HG02943 (cell line): Measurements from ENCODE around the gene NDUFAB1.
"Not testable (repeated sequence)": the region's sequence is repeated elsewhere in the genome, so short reads cannot be mapped to it uniquely, and the experiment has no call there.

Experiments
- ATAC-seq: cut with Tn5 transposase; IDR thresholded peaks from one replicate; pipeline ENCODE4 v1.9.1; 2021; ENCODE audit warnings: mild to moderate bottlenecking, low read depth, moderate library complexity; ENCODE audit not compliant: unreplicated experiment

Gene NDUFAB1

DNA sequence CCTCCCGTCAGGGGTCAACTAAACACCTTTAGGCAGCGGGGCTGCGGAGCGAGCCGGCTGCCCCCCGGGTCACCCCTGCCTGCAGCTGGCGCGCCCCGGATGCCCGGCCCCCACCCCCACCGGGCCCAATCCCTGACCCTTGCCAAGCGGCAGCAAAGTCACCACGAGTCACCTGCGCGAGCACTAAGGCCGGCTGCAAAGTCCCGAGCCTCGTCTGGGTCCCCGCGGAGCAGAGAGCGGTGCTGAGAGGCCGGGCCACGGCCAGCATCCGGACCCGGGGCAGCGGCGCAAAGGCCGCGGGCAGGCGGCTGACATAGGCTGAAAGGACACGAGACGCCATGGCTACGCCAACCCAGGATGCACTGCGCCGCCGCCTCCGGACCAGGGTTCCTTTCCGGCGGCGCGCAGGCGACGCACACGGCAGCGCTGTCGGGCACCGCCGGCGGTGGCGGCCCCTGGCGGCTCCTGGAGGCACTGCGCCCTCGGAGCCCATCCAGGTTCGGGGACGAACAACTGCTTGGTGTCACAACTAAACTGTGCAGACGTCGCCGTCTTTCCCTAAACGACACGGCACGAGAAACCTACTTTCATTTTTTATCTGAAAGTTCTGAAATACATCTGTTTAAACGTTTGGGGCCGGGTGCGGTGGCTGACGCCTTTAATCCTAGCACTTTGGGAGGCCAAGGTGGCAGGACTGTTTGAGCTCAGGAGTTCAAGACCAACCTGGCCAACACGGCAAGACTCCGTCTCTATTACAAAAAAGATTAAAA is at the start of gene NDUFAB1:
Gene NDUFAB1, minus strand, starts transcription at position 366 of the 770 bp plus-strand sequence. Its CDS starts 26 bp downstream, at position 340.
- ATAC-seq = peak; percentile 85

- no peak for ATAC-seq
Observed at GRCh38 chr16:23642246-23642774, 46.2 kb upstream of the NDUFAB1 start.

GRCh38 chr16:23640931-23641765 is 45.0 kb upstream of the NDUFAB1 start, which contains the start of the genes DCTN5 and PALB2:
Gene DCTN5, plus strand, starts transcription at chr16:23641466. Its CDS starts 77 bp downstream, at chr16:23641543.
Gene PALB2, minus strand, starts transcription at chr16:23641310. Its CDS starts 153 bp downstream, at chr16:23641157.
- peak; percentile 96 for ATAC-seq

DNA sequence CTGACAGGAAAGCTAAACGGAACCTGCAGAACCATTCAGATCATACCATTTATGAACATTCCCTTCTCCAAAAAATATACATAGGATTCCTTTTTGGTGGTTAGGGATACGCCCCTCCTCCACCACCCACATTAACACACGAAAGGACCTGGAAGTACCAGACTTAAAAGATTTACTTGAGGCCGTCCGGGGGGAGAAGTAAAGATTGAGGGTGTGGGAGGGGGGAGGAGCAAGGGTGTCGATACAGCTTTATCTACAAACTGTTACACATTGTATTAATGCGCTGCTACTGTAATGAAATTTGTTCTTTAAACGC is 44.5 kb upstream of the NDUFAB1 start:
- no peak for ATAC-seq

GRCh38 chr16:23635958-23636357 is 39.8 kb upstream of the NDUFAB1 start:
- no peak for ATAC-seq

- ATAC-seq = no peak
Observed at GRCh38 chr16:23634461-23635036, 38.4 kb upstream of the NDUFAB1 start.

DNA sequence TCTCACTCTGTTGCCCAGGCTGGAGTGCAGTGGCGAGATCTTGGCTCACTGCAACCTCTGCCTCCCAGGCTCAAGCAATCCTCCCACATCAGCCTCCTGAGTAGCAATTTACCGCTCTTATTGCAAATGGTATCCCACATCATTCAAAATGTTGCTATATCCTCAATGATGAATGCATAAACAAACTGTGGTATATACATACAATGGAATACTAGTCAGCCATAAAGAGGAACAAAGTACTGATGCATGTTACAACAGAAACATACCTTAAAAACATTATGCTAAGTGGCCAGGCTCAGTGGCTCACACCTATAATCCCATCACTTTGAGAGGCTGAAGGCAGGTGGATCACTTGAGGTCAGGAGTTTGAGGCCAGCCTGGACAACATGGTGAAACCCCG is 35.8 kb upstream of the NDUFAB1 start:
- not testable (repeated sequence) for ATAC-seq

GRCh38 chr16:23629516-23629915 is 33.4 kb upstream of the NDUFAB1 start:
- ATAC-seq = no peak

DNA sequence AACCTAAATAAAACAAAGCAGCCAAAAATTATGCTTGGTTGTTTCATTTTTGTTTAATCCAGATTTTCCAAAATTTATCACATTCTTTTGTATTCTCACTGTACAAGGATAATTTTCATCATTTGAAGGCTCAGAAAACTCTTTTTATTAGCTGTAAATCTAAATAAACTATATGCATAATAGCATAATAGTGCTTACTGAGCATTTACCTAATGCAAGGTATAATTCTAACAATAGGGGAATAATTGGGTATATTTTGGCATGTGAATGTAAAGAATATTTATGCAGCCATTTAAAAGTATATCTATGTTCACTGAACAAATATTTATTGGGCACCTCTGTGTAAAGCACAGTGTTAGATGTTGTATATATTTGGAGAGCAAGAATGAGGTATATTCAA is 28.0 kb upstream of the NDUFAB1 start:
- ATAC-seq = no peak

GRCh38 chr16:23615805-23616204 is 19.7 kb upstream of the NDUFAB1 start:
- ATAC-seq = no peak

DNA sequence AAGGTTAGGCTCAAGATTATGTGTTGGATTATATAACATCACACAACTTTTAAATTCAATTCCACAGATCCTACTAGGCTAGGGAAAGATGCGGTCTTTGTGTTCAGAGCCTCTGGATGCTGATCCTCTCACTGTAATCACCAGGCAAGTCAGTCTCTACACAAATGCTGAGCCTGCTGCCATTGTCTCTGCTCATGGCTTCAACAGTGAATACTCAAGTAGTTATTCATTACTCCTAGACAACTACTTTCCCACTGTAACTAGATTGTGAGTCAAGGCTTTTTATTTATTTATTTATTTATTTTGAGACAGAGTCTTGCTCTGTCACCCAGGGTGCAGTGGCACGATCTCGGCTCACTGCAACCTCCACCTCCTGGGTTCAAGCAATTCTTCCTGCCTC is 15.8 kb upstream of the NDUFAB1 start:
- ATAC-seq = no peak

DNA sequence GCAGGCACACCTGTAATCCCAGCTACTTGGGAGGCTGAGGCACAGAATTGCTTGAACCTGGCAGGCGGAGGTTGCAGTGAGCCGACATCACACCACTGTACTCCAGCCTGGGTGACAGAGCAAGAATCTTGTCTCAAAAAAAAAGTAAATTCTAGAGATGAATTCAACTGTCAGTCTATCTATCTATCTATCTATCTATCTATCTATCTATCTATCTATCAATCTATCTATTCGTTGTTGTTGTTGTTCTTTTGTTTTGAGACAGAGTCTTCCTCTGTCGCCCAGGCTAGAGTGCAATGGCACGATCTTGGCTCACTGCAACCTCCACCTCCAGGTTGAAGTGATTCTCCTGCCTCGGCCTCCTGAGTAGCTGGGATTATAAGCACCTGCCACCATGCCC is 14.8 kb upstream of the NDUFAB1 start:
- not testable (repeated sequence) for ATAC-seq

GRCh38 chr16:23609929-23610328 is 13.8 kb upstream of the NDUFAB1 start:
- ATAC-seq = no peak

DNA sequence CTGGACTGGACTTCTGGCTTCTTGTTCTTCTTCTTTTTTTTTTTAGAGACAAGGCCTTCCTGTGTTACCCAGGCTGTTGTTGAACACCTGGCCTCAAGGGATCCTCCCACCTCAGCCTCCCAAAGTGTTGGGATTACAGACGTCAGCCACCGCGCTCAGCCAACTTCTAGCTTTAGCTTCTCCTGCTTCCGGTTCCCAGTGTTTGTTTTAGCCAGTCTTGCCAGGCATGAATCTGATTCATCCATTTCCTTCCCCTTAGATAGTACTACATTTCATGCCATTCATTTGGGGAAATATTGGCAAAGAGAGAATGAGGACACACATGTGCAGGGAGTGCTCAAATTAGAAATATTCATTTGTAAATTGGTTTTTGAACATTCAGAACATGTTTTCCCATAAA is 12.1 kb upstream of the NDUFAB1 start:
- ATAC-seq = no peak

DNA sequence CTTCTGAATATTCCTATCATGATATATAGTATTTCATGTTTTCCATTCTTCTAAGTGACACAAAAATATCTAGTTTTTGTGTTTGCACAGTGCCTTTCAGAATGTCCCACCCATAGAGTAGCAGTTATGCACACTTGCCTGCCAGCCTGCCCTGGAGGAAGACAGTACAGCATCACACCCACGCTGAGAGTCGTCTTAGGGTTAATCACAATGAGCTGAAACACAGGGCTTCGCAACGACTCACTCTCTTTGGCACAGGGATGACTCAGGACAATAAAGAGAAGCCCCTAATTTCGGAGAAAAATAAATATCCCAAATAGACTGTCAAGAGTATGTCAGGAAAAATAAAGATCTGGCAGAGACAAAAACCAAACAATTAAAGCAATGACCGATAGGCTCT is 11.6 kb upstream of the NDUFAB1 start:
- no peak for ATAC-seq

GRCh38 chr16:23597003-23597756 is 1.1 kb upstream of the NDUFAB1 start:
- ATAC-seq = no peak

GRCh38 chr16:23595246-23595950 is 718 bp downstream of the NDUFAB1 start:
- no peak for ATAC-seq

- no peak for ATAC-seq
Observed at GRCh38 chr16:23594186-23594585, 1.9 kb downstream of the NDUFAB1 start.

- ATAC-seq = no peak
Observed at GRCh38 chr16:23590181-23590580, 5.9 kb downstream of the NDUFAB1 start.

DNA sequence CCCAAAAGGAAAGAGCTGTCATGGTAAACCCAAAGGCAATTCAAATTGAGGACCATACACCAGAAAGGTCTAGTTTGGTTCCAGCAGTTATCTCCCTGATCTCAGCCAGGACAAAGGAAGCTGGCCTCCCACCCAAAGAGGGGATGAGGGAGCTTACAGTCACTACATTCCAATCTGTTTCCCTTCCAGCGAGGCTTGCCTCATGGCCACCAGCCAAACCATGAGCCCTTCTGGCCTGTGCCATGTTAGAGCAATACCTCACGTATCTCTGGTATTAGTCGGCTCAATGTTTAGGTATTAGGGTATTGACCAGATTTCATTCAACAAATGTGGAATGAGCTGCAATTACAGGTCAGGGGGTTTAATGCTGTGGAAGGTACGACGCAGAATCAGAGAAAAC is 8.4 kb downstream of the NDUFAB1 start:
- no peak for ATAC-seq
